Stimulated activated CD8-positive, alpha-beta memory T cell treated with anti-CD3 and anti-CD28 coated beads, Interleukin-2, amount 100 ng/mL, for 48 hours (primary cell): ENCODE data around the gene SPAG16.

Experiments used
- DNase-seq, 2 donors: peaks; one replicate each; pipeline ENCODE4 v3.0.0-alpha.2; 2020; ENCODE audit warnings: low read depth in 2 of 2

SPAG16 gene

GRCh38 chr2:213816583-213816982 lies 532.3 kb downstream of the SPAG16 start:
- DNase-seq, result no peak

DNA sequence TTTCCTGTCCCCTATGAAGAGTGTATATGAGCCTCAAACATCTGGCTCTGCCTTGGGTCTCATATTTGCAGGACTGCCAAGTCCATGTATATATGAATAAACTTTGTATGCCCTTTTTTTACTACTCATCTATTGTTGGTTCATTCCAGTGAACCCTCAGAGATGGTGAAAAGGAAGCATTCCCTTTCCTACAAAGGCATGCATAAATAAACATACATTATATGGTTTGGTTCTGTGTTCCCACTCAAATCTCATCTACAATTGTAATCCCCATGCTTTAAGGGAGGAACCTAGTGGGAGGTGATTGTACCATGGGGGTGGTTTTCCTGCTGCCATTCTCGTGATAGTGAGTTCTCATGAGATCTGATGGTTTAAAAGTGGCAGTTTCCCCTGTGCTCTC lies 534.2 kb downstream of the SPAG16 start:
- no peak for DNase-seq

DNA sequence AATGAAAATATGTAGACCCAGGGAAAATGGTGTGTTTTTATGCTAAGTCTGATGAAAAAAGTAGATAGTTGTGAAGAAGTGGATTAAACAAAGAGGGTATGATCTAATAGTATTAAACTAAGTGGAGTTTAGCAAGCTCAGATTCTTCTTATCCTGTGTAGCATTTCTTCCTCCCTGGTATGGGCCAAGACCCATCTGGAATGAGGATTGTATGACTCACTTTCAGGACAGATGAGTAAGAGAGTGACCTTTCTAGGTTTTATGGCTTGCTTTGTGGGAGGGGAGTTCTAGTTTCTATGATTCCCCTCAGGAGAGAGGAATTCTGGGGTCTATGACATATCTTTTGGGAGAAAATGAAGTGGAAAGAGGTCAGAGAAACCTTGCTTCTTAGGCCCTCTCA lies 550.1 kb downstream of the SPAG16 start:
- DNase-seq, result no peak

- DNase-seq, result no peak
These were observed 550.5 kb downstream of the SPAG16 start for GRCh38 chr2:213834746-213835145.

- DNase-seq, result no peak
These were observed 562.6 kb downstream of the SPAG16 start for GRCh38 chr2:213846856-213847255.

DNA sequence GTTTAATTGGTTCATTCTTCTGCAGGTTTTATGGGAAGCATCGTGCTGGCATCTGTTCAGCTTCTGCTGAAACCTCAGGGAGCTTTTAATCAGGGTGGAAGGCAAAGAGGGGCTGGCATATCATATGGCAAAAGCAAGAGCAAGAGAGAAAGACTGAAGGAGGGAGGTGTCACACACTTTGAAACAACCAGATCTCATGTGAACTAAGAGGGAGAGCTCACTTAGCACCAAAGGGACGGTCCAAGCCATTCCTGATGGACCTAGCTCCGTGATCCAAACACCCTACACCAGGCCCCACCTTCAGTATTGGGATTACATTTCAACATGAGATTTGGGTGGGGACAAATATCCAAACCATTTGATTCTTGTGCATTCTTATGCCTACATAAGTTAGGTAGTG lies 563.1 kb downstream of the SPAG16 start:
- no peak for DNase-seq

GRCh38 chr2:213848631-213849030 lies 564.4 kb downstream of the SPAG16 start:
- no peak for DNase-seq

GRCh38 chr2:213861638-213862037 lies 577.4 kb downstream of the SPAG16 start:
- DNase-seq, result no peak

DNA sequence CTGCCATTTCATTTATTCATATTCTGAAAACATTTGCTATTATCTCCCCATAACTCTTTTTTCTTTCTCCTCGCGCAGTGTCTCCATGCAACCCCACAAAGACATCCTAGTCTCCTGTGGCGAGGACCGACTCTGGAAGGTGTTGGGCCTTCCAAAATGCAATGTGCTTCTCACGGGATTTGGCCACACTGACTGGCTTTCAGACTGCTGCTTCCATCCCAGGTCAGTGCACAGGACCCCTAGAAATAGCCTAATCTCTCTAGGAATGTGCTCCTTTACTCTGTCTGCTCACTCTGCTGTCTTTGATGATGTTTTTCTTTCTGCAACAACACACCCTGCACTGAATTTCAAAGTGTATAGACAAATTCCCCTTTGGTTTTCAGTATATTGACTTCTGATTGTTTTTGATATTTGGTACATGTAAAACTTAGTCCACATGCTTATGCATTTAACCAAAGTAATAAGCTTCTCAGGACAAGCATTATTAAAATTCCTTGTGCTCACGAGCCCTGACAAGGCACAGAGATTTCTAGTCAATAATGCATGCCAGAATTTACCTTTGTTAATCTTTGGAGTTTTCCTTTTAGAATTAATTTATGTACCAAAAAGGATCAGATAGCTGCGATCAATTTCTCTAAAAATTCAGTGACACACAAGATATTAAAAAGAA lies 578.3 kb downstream of the SPAG16 start:
- no peak for DNase-seq

DNA sequence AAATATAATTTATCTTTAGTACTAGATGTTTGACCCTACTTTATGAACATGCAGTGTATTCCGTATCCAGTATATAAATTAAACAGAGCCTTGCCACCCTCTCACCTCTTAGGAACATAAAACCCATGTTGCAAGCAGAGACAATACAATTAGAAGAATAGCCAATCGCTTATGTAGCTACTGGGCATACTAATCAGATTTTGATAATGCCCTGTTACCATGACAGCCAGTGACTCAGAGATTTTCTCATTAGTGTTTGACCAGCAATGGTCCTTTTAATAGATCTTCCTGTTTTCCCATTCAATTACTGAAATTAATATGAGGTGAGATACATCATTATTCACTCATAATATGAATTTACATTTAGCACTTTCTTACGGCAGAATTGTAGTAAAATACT lies 579.3 kb downstream of the SPAG16 start:
- DNase-seq, result no peak

DNA sequence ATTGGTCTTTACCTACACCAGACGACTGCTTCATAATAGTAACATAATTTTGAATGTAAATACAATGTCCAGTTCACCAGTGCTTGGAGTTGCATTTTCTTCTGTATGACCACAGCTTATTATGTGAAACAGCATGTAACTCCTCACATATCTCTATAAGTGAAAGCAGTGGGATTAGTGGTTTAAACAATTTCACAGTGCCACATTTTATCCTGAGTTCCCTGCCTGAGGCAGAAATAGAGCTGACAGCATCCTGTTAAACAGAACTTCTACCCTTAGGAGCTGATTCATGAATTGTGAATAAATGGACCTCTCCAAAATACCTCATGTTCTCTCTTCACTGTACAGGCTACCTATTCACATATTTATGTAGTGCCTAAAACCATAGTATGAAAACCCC lies 584.3 kb downstream of the SPAG16 start:
- no peak for DNase-seq

DNA sequence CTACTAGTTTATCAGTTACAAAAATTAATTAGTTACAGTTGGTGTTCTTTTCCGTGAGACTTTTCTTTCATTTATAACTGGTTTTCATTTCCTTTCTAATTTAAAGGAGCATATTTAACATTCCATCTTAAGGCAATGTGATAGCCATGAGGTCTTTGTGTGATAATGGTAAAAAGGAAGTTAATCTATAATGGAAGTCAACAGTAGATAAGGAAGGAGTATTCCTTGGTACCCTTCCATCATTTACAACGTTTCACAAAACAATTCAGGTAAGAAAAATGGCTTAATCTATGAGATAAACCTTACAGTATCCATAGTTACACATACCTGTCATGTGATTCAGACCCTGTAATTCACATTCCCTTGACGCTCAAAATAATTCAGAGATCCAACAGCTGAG lies 601.2 kb downstream of the SPAG16 start:
- DNase-seq, result no peak

DNA sequence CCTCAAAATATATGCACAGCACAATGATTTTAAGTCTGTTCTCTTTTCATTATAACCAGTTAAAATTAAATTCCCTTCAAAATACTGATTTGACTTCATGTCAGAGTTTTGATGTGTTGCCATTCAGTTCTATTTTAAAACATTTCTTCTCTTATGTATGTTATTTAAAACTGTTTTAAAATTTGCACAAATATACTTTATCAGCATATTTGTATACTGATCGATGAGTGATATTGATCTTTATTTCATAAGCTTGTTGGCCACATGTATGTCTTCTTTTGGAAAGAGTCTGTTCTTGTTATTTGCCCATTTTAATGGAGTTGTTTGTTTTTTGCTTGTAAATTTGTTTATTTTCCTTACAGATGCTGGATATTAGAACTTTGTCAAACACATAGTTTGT lies 630.2 kb downstream of the SPAG16 start:
- no peak for DNase-seq

- DNase-seq, result no peak
These were observed 635.8 kb downstream of the SPAG16 start for GRCh38 chr2:213920014-213920413.

GRCh38 chr2:213923543-213923942 lies 639.3 kb downstream of the SPAG16 start:
- no peak for DNase-seq

DNA sequence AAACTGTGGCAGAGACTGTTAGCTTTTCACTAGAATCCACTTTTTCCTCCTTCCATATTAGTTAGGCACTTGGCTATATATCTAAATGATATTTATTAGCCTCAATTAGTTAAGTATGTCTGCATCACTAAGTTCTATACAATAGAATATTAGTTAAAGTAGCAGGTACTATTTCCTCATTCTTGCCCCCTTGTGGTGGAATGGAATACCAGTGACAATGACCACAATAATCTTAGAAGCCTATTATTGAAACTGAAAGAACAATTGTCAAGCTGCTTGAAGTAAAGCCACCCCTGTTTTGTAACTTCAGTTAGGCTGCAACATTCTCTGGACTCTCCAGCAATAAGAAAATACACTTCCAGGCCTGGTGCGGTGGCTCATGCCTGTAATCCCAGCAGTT lies 650.3 kb downstream of the SPAG16 start:
- no peak for DNase-seq

DNA sequence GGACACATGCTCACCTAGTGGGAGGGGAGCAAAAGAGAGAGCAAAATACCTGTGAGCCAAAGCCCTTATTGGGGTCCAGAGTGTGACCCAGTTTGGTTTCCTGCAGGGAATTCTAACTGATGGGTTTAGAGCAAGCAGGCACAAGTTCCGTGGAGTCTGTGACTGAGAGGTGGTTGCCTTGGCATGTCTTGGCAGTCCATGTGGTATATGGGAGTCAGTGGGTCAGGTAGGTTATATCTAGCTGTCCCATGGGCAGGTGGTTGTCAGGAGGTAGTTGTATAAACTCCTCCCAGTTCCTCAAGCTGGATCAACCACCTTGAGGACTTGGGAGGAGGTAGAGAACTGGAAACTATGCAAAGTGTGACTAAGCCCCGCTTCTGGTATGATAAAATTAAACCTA lies 673.8 kb downstream of the SPAG16 start:
- no peak for DNase-seq

GRCh38 chr2:213959589-213959988 lies 675.3 kb downstream of the SPAG16 start:
- DNase-seq, result no peak

DNA sequence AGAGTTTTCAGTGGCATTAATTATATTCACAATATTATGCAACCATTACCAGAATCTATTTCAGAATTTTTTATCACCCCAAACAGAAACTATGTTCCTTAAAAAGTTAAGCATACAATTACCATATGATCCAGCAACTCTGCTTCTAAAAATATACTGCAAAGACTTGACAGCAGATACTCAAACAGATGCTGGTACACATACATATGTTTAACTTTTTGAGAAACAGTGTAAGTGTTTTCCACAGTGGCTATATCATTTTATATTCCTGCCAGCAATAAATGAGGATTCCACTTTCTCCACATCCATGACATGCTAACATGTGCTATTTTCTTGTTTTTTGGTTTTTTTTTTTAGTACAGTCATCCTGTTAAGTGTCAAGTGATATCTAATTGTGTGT lies 687.3 kb downstream of the SPAG16 start:
- DNase-seq, result no peak

- DNase-seq, result no peak
These were observed 696.6 kb downstream of the SPAG16 start for GRCh38 chr2:213980883-213981282.

GRCh38 chr2:213989207-213989606 lies 704.9 kb downstream of the SPAG16 start:
- DNase-seq, result no peak

DNA sequence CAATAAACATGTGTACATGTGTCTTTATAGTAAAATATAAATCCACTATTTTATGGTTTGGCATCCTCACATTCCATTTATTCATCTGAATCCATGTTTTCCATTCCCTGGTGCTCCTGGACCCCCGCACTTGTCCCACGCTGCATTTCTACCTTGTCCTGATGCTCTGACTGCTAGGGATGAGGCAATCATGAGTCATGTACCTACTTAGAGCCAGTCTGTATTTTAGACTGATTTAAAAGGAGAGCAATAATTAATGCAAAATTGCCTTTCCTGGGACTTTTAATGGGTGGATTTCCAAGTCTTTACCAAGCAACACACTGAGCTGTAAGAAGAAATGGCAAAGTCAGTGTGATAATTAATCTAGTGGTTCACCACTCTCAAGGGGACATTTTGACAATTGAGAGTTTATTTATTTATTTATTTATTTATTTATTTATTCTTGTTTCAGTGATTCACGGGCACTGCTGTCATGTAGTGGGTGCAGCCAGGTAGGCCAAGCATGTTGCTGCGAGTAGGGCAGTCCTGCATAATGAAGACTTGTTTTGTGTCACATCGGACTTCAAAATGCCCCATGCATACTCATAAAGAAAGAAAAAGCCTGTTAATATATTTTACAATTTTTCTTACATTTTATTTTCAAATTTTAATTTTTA lies 707.3 kb downstream of the SPAG16 start:
- DNase-seq, result no peak

DNA sequence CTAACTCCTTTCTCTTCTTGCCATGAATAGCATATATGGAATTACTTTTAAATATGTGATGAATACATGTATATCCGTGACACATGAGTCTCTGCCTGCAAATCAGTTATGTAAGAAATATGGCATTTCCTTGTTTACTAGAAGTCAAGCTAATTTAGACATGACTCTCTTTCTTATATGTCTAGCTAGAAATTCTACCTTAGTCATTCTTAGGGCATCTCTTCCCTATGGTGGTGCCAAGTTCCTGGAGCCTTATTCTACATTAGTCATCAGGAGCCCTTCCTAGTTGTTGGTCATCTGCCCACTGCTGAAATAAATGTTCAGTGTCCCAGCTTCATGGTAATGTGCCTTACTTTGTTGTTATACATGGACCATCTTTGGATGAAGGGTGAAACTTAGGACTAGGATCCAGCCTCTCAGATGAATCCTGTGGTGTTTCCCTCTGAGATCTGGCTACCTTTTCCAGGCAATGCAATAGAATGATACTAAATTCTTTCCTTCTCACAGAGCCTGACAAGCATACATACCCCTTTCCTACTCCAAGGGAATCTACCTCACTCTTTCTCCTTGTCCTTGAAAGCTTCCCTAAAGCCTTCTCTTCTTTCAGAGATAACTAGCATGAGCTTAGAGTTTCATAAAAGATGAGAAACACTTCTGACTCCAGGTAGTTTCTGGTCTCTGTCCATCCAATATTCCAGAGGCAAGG lies 711.3 kb downstream of the SPAG16 start:
- no peak for DNase-seq
